Stomach (tissue), 9 donors: ENCODE measurements around the gene BMP10. TPM values are rescaled to one million over a fixed set of nuclear protein-coding genes. Genes with fewer than 3 reads are reported as not detected.

Source experiments
- DNase-seq, 2 donors: peaks; one replicate each; pipeline versions ENCODE4 v3.0.0 to v3.0.0-alpha.2; 2013 to 2019
- H3K27ac ChIP-seq, 5 donors: fragments of 200-600 bp in 4 of 5; sonication (generic) in 4 of 5; one replicate each; pipeline ENCODE4 v1.5.1; 2013 to 2019; ENCODE audit warnings: mild to moderate bottlenecking in 1 of 5, moderate library complexity in 1 of 5
- H3K27me3 ChIP-seq, 3 donors: fragments of 200-600 bp; sonication (generic); one replicate each; pipeline ENCODE4 v1.5.1; 2017 to 2019; ENCODE audit warnings: mixed run types in 1 of 3
- H3K36me3 ChIP-seq, 4 donors: fragments of 200-600 bp; sonication (generic); 1 replicate in 3 of 4; 2 replicates in 1 of 4; pipeline ENCODE4 v1.5.1; 2016 to 2019
- H3K4me1 ChIP-seq, 4 donors: fragments of 200-600 bp; sonication (generic); one replicate each; pipeline ENCODE4 v1.5.1; 2016 to 2019
- H3K4me3 ChIP-seq, 4 donors: fragments of 200-600 bp; sonication (generic) in 3 of 4; one replicate each; pipeline ENCODE4 v1.5.1; 2016 to 2019; ENCODE audit warnings: mild to moderate bottlenecking in 1 of 4
- H3K9me3 ChIP-seq, 4 donors: fragments of 200-600 bp; sonication (generic); one replicate each; pipeline ENCODE4 v1.5.1; 2016 to 2019
- CTCF ChIP-seq, 7 experiments: fragments of 450-650 bp in 4 of 7; fragments of 200-600 bp in 3 of 7; sonication (generic) in 3 of 7; IDR thresholded peaks; one replicate each; pipeline ENCODE4 v1.5.1; 2016 to 2019; ENCODE audit warnings: antibody characterized with exemption in 7 of 7, control low read depth in 2 of 7, mild to moderate bottlenecking in 1 of 7
- EP300 ChIP-seq: sonication (generic); formaldehyde crosslinking; IDR thresholded peaks from one replicate; pipeline ENCODE4 v1.6.1; 2017; ENCODE audit warnings: antibody characterized with exemption
- POLR2A ChIP-seq, 4 donors: fragments of 450-650 bp; IDR thresholded peaks; one replicate each; pipeline ENCODE4 v1.6.1; 2016; ENCODE audit warnings: antibody characterized with exemption in 4 of 4, control low read depth in 2 of 4, mild to moderate bottlenecking in 1 of 4, moderate library complexity in 1 of 4
- POLR2AphosphoS5 ChIP-seq, 3 donors: sonication (generic); formaldehyde crosslinking; IDR thresholded peaks; one replicate each; pipeline ENCODE4 v1.6.1; 2016; ENCODE audit warnings: antibody characterized with exemption in 3 of 3
- WGBS, 5 donors: extraction: QIAGEN DNeasy Blood & Tissue Kit in 3 of 5; methylation state at CpG; one replicate each; pipeline versions ENCODE4 v1.1.5 to v1.1.7; 2013 to 2018; 5-methylcytosine and 5-hydroxymethylcytosine counted together
- intact Hi-C: fragments of 100-400 bp; cut with DNase I; formaldehyde crosslinking; loops from one replicate; pipeline ENCODE4 v1.15.1; 2023; ENCODE audit warnings: low total_unique reads
- polyA plus RNA-seq, 3 donors: library from polyadenylated mRNA; stranded (reverse); fragments of 200-250 nt; gene quantifications; one replicate each; pipeline ENCODE4 v1.2.3, GENCODE V29; 2013
- total RNA-seq, 5 donors: library from RNA; depleted of rRNA; stranded (reverse); fragments of >200 nt; gene quantifications; one replicate each; pipeline versions ENCODE4 v1.1.0 to v1.2.3, GENCODE V29; 2014 to 2016
- donor health status: healthy with polysubstance abuse.
- donor health status: Bipolar disorder and iron deficiency.
- donor health status: healthy.

The BMP10 gene
- total and polyA plus RNA-seq, 8 donors, result 0.37 TPM; not detected in 7

GRCh38 chr2:68877079-68877772 is 6.0 kb upstream of the BMP10 start:
- Histone ChIP-seq H3K4me3 (no peak overlapping the region), H3K36me3 (no peaks in the 10 kb centered on the region), H3K4me1 (no peaks in the 10 kb centered on the region), H3K27me3 (peaks cover 0 to 7% (median 0%) of the 10 kb centered on the region in 3 donors), H3K9me3 (no peaks in the 10 kb centered on the region), H3K27ac (no peak overlapping the region)
- 51 to 58% (median 52%) methylated on average over 3 of the region's 3 CpGs for whole genome bisulfite sequencing, 5 donors
- DNase-seq, result peak in 1 of 2 donors; percentile 67
- intact Hi-C loops, result no loop called here
- no peak for TF ChIP-seq EP300
- TF ChIP-seq POLR2A (IDR thresholded peaks at IDR 0.05), result no peak
- no peak for TF ChIP-seq POLR2AphosphoS5 (IDR thresholded peaks at IDR 0.05)
- no peak for TF ChIP-seq CTCF (IDR thresholded peaks at IDR 0.05)

- Histone ChIP-seq H3K27me3 (no peaks in the 10 kb centered on the region), H3K9me3 (no peaks in the 10 kb centered on the region), H3K27ac (no peak overlapping the region), H3K4me3 (no peak overlapping the region), H3K36me3 (no peaks in the 10 kb centered on the region), H3K4me1 (no peaks in the 10 kb centered on the region)
- TF ChIP-seq POLR2AphosphoS5 (IDR thresholded peaks at IDR 0.05), result no peak
- no peak for TF ChIP-seq POLR2A (IDR thresholded peaks at IDR 0.05)
- no peak for TF ChIP-seq CTCF (IDR thresholded peaks at IDR 0.05)
- no peak for TF ChIP-seq EP300
- 58 to 74% (median 62%) methylated on average over 2 of the region's 2 CpGs for WGBS, 5 donors
- DNase-seq, result no peak
- intact Hi-C loops, result no loop called here
Observed at GRCh38 chr2:68870215-68870614, 982 bp downstream of the BMP10 start.

- intact Hi-C loops, result no loop called here
- Histone ChIP-seq H3K27me3 (no peaks in the 10 kb centered on the region), H3K4me1 (peaks cover 0 to 5% (median 0%) of the 10 kb centered on the region in 4 donors), H3K36me3 (no peaks in the 10 kb centered on the region), H3K9me3 (no peaks in the 10 kb centered on the region), H3K4me3 (no peak overlapping the region), H3K27ac (no peak overlapping the region)
- TF ChIP-seq CTCF (IDR thresholded peaks at IDR 0.05) (no peak), EP300 (no peak), POLR2AphosphoS5 (IDR thresholded peaks at IDR 0.05) (no peak), POLR2A (IDR thresholded peaks at IDR 0.05) (no peak)
- no peak for DNase-seq
Observed at GRCh38 chr2:68865108-68865507, 6.1 kb downstream of the BMP10 start.

GRCh38 chr2:68863996-68864395 is 7.2 kb downstream of the BMP10 start:
- H3K4me3 ChIP-seq, result no peak overlapping the region
- H3K27me3 ChIP-seq, result no peaks in the 10 kb centered on the region
- no peaks in the 10 kb centered on the region for H3K36me3 ChIP-seq
- TF ChIP-seq EP300 (no peak), CTCF (IDR thresholded peaks at IDR 0.05) (no peak), POLR2AphosphoS5 (IDR thresholded peaks at IDR 0.05) (no peak), POLR2A (IDR thresholded peaks at IDR 0.05) (no peak)
- H3K9me3 ChIP-seq, result no peaks in the 10 kb centered on the region
- no peak overlapping the region for H3K27ac ChIP-seq
- 75 to 88% (median 82%) methylated on average over 2 of the region's 2 CpGs for WGBS, 5 donors
- intact Hi-C loops, result no loop called here
- no peak for DNase-seq
- H3K4me1 ChIP-seq, result peaks cover 0 to 13% (median under 1%) of the 10 kb centered on the region in 4 donors
